GM18502 (cell line): ENCODE data around the gene NKX1-1.

ENCODE experiments used
- ATAC-seq: cut with Tn5 transposase; IDR thresholded peaks from one replicate; pipeline ENCODE4 v1.9.1; 2021; ENCODE audit warnings: mild to moderate bottlenecking; ENCODE audit not compliant: unreplicated experiment, poor library complexity

The NKX1-1 gene

GRCh38 chr4:1417522-1418390 is 11.5 kb upstream of the NKX1-1 start:
- no peak for ATAC-seq

- no peak for ATAC-seq
These were observed 10.7 kb upstream of the NKX1-1 start for GRCh38 chr4:1416948-1417260.

DNA sequence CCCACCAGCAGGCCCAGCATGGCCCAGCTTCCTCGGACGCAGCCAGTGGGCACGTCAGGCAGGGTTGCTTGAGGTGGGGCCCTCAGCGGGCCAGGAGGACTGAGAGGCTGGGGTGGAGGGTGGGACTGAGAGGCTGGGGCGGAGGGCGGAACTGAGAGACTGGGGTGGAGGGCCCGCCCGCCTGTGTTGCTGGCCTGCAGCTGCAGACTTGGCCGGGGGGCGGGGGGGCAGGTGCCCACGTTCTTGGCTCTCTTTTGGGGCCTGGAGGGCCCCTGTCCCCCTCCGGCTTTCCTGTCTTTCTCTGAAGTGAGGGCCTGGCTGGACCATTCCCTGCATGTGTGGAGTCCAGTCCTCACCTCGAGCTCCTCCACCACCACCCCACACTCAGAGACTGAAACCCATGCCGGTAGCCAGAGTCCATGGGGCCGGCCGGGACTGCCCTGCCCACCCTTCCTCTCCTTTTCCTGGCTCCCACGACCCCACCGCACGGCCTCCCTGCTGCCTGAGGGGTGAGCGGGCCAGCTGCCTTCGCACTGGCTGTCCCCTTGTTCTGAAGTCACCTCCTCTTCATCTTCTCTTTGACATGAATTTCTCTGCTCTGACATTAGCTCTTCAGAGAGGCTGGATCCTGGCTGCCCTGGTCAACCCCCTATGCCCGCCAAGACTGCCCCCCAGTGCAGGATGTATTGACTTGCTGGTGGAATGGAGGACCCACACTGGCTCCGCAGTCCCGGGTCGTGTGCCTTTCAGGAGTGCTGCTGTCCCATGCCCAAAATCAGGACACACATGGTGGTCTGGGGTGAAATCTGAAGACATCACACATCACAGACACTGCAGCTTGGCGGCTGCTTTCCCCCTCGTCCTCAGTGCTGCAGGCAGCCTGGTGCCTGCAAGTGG is 10.1 kb upstream of the NKX1-1 start:
- ATAC-seq = no peak

- no peak for ATAC-seq
These were observed 9.4 kb upstream of the NKX1-1 start for GRCh38 chr4:1415681-1415981.

GRCh38 chr4:1414831-1415680 is 8.8 kb upstream of the NKX1-1 start:
- no peak for ATAC-seq

DNA sequence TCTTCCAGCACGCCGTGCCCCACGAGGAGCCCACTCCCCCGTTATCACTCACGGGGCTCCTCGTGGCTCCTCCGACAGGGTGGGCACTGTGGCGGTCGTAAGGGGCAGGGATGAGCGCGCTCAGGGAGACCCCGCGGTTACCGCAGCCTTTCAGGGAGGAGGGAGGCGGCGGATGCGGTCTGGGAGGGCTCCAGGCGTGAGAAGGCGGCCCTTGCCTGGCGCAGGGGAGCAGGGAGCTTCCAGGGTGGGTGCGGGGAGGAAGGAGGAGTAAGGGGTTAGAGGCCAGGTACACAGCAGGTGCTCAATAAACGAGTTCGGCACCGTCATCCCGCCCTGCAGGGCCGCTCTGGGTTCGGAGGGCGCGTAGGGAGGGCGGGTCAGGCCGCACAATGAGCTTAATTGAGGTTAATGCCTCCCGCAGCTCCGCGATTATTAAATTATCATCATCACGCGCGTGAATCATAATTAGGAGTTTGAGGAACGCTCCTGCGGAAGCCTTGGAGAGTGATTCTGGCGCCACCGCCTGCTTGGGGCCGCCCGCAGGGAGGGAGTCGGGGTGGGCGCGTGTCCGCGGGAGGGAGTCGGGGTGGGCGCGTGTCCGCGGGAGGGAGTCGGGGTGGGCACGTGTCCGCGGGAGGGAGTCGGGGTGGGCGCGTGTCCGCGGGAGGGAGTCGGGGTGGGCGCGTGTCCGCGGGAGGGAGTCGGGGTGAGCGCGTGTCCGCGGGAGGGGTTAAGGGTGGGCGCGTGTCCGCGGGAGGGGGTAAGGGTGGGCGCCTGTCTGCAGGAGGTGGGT is 7.6 kb upstream of the NKX1-1 start:
- ATAC-seq = no peak

DNA sequence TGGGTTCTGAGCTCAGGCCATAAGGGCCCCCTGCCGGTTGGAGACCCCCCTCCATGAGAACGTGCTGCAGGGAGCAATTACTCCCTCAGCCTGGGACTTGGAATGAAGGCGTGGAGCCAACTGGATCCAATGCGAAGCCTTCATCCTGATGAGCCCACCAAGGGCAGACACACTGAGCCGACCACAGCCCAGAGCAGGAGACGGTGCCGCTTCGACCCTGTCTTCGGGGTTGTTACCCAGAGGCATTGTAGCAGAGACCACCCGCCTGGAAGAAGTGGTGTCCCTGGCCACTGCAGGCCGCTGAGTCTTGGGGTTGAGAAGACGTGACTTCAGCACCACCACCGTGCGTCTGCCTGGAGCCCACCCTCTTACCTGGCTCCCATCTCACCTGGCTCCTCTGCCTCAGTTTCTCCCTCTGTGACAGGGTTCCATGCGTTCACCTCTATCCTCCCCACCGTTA is 7.0 kb upstream of the NKX1-1 start:
- ATAC-seq = no peak

- ATAC-seq = no peak
These were observed 6.3 kb upstream of the NKX1-1 start for GRCh38 chr4:1412376-1413203.

DNA sequence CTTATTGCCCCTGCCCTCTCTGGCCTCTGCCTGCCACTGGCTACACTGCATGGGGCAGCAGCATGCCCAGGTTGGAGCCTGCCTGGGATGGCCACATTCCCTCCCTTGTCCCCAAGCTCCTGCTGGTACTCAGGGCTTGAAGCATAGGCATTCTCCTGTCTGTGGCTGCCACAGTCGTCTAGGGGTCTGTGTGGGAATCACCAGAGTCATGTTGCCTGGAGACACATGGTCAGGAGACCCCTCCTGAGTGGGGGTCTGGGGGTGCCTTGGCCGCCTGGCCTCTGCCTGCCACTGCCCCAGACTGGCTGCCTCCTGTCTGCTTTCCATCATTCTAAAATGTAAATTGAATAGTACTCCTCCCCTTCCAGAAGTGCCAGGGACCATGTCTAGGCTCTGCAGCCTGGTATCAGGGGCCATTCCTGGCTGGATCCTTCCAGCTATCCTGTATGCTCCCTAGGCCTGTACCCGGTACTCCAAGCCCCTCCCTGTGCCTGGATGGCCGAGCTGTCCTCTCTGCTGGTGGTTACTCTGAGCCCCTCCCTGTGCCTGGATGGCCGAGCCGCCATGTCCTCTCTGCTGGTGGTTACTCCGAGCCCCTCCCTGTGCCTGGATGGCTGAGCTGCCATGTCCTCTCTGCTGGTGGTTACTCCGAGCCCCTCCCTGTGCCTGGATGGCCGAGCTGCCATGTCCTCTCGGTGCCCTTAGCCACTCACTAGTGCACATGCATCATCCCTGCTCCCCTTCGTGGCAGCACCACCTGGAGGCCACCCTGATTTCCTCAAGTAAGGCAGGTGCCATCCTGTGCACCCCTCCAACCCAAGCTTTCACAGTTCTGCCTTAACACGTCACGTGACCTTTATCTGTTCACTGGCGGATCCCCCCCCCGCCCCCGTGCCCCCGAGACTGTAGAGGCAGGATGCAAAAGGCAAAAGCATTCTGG is 5.5 kb upstream of the NKX1-1 start:
- no peak for ATAC-seq

DNA sequence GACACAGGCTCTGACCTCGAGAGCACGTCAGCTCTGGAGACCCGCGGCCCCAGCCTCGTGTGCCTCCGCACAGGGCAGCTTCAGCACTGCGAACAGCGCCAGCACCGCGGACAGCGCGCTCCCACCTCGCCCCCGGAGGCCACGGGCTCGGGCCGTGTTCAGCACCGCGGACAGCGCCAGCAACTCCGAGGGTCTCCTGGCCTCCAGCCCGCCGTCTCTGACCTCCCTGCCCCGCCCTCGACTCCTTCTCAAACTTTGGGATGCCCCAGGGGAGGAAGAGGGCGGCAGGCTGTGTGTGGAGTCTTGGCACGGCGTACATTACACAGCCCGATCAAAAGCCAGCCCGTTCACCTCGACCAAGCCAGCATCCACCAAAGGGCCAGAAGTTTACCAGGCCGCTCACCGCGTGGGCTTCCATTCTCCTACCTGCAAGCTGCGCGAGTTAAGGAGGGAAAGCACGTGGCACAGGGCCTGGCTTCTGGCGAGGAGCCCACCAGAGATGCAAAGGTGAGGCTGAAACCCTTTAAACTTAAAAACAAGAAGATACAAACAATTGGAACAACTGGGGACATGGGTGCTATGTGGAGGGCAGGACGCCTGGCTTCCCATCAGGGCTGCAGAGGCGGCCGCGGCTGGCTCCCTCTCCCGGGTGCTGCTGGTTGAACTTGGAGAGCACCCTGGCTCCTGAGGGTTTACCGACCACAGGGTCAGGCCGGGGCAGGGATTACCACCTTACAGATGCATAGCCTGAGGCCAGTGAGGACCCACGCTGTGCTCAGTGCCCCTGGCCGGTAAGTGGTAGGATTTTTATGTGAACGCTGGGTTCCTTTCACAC is 4.5 kb upstream of the NKX1-1 start:
- no peak for ATAC-seq

GRCh38 chr4:1409491-1410425 is 3.5 kb upstream of the NKX1-1 start:
- no peak for ATAC-seq

- no peak for ATAC-seq
These were observed 2.8 kb upstream of the NKX1-1 start for GRCh38 chr4:1409079-1409478.

GRCh38 chr4:1408418-1408817 is 2.2 kb upstream of the NKX1-1 start:
- no peak for ATAC-seq

DNA sequence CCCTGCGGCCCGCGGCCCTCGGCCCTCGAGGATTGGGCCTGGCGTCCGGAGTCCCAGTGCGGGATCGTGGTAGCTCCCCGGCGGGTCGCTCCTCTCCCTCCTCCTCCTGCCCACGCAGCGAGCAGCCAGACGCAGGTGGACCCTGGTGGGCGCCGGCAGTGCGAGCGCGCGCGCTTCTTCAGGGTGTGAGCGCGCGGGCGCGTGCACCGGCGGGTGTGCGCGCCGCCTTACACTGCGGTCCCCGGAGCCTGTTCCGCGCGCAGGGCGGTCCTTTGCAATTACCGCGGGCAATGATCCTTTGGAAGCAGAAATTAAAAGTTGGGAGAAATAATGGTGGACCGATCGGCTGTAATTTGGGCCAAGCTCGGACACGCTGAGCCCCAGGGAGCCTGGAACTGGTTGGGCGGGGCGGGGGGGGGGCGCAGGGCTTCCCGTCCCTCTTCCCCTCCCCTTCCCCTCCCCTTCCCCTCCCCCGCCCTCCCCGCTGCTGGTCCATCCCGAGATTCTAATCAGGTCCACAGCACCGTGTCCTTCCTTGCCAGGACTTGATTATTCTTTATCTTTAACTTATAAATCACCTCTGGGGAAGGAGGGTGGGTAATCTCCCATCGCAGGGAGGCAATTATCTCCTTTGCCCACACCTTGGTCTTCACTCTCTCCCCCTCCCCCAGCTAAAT is 1.6 kb upstream of the NKX1-1 start:
- no peak for ATAC-seq

DNA sequence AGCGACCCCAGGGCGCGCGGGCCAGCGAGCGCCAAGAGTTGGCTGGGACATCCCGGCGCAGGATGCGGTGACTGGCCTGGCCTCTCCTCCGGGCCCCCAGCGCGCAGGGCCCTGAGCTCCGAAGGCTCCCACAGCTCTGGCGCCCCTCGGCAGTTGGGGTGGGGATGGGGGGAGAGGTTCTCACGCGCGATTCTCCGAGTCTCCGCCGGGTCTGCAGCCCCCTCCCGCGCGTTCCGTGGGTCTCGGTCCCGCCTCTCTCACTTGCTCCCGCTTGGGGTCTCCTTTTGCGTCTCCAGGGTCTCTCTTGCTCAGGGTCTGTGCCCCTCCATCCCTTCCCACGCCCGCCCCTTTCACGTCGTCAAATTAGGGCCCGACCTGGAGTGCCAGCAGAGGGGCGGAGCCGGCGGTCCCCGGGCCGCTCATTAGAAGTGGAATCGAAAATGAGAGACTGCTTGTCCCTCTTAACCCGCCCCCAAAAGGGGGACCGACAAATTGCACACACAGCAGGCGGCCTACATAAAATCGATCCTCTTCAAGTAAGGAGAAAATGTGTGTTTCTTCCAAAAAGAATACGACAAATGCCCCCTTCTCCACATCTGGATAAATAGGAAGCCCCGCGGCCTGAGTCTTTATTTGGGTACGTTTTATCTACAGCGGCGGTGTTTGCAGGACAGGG is 877 bp upstream of the NKX1-1 start:
- ATAC-seq = no peak
